Gastroesophageal sphincter (tissue), 3 donors: Measurements from ENCODE around the gene TNP2.

ENCODE experiments used
- POLR2A ChIP-seq, 2 donors: fragments of 450-650 bp; IDR thresholded peaks; one replicate each; pipeline ENCODE4 v1.6.1; 2017; ENCODE audit warnings: antibody characterized with exemption in 2 of 2, mild to moderate bottlenecking in 2 of 2, moderate library complexity in 1 of 2
- TF ChIP-seq, protein P1 (sequence below), 4 experiments: fragments of 200-600 bp in 2 of 4; fragments of 450-650 bp in 2 of 4; sonication (generic) in 1 of 4; IDR thresholded peaks; one replicate each; pipeline ENCODE4 v1.5.1; 2017 to 2019; ENCODE audit warnings: antibody characterized with exemption in 4 of 4, mild to moderate bottlenecking in 2 of 4, moderate library complexity in 2 of 4

DNA sequence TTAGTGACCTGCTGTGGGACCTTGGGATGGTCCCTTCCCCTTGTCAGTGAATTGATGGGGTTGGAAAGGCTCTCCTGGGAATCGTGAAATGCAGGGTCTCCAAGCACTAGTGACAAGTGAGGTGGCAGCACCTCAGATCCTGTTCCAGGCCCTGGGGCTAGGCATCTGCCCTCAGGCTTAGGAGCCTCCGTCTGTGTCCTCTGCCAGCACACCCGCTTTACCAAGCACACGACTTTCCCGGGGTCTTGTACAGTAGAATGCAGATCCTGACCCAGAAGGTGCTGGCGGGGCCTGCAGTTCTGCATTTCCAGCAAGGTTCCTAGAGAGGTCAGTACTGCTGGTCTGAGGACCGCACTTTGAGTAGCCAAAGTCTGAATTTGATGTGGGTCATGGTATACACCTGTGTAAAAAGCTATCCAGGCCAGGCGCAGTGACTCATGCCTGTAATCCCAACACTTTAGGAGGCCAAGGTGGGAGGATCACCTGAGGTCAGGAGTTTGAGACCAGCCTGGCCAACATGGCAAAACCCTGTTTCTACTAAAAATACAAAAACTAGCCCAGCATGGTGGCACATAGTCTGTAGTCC, 45.3 kb upstream of the TNP2 start:
- TF ChIP-seq, protein P1, sequence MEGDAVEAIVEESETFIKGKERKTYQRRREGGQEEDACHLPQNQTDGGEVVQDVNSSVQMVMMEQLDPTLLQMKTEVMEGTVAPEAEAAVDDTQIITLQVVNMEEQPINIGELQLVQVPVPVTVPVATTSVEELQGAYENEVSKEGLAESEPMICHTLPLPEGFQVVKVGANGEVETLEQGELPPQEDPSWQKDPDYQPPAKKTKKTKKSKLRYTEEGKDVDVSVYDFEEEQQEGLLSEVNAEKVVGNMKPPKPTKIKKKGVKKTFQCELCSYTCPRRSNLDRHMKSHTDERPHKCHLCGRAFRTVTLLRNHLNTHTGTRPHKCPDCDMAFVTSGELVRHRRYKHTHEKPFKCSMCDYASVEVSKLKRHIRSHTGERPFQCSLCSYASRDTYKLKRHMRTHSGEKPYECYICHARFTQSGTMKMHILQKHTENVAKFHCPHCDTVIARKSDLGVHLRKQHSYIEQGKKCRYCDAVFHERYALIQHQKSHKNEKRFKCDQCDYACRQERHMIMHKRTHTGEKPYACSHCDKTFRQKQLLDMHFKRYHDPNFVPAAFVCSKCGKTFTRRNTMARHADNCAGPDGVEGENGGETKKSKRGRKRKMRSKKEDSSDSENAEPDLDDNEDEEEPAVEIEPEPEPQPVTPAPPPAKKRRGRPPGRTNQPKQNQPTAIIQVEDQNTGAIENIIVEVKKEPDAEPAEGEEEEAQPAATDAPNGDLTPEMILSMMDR (IDR thresholded peaks at IDR 0.05) = no peak
- no peak for TF ChIP-seq POLR2A (IDR thresholded peaks at IDR 0.05)
